HG03432 (cell line): ENCODE data around the gene CNTNAP5.
"Not testable (repeated sequence)": the region's sequence is repeated elsewhere in the genome, so short reads cannot be mapped to it uniquely, and the experiment has no call there.

Experiments
- ATAC-seq: cut with Tn5 transposase; IDR thresholded peaks from one replicate; pipeline ENCODE4 v1.9.1; 2021; ENCODE audit warnings: mild to moderate bottlenecking, moderate library complexity; ENCODE audit not compliant: unreplicated experiment

Gene CNTNAP5

DNA sequence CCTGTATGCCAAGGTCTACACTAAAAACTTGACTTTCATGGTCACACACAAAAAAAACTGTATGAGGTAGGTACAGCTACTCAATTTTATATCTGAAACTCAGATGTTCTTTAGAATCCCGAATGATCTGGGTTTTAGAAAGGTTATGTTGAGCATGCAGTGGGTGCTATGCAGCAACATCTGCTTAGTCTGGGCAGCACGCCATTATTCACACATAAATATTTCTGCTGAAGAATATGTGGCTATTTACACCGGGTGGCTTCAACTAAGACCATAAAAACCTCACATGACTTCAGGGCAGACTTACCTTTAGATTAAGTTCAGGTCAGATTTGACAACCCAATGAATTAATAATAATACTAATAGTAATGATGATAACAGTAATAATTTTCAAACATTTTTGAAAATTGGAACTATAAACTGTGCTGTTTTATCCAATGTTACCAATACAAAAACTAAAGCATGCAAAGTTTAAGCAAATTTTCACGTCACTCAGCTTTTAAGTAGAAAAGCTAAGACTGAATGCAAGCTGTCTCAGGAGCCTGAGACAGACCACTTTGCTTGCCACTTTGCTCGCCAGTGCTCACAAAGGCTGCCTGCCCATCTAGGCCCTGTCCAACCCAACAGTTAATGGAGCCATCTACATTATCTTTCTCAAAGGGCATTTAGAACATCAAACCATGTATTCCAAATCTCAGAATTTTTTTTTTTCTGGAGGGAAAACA is 292.0 kb downstream of the CNTNAP5 start:
- no peak for ATAC-seq

DNA sequence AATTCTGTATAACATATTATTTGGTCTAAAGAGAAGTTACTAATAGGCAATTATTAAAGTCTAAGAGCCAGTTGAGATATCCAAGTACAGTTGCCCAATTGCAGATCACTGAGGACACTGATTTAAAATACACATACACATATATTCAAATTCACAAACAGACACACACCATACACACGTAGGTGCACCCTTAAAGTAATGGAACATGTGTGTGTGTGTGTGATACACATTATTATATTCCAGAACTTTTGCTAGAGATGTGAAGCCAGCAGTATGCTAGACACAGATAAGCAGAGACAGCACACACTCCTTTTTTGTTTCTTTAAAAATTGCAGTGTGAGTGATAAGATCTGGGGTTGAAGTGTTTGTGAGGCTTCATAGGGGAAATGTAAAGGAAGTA is 292.5 kb downstream of the CNTNAP5 start:
- ATAC-seq, result no peak

DNA sequence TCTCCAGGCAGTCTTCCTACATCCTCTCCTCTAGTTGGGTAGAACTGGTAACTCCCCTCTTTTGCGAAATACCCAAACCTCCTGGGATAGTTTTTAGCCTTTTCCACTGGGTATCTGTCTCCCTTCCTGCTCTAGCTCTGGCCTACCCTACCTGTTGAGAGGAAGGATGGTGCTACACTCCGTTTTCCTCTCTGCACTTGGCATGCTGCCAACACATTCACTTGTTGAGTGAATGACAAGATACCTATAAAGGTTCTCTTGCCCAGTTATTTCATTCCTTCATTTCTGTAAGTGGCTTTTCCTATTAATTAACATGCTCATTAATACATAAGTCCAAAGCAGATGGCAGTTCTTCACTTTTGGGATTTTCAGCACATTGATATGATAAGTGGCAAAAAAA is 293.8 kb downstream of the CNTNAP5 start:
- no peak for ATAC-seq

DNA sequence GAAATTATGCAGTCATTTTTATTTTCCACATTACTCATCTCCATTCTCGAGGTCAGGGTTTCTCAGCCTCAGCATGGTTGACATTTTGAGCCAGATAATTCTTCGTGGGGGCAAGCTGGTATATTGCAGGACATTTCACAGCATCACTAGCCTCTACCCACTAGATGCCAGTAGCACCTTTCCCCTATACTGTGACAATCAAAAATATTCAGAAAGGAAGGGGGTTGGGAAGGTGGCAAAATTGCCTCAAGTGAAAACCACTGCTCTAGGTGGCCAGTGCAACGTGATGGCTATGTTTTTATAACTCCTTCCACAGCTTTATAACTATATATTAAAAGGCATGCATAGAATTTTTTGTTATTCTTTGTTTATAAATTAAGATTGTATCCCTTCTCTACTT is 294.5 kb downstream of the CNTNAP5 start:
- ATAC-seq, result no peak

DNA sequence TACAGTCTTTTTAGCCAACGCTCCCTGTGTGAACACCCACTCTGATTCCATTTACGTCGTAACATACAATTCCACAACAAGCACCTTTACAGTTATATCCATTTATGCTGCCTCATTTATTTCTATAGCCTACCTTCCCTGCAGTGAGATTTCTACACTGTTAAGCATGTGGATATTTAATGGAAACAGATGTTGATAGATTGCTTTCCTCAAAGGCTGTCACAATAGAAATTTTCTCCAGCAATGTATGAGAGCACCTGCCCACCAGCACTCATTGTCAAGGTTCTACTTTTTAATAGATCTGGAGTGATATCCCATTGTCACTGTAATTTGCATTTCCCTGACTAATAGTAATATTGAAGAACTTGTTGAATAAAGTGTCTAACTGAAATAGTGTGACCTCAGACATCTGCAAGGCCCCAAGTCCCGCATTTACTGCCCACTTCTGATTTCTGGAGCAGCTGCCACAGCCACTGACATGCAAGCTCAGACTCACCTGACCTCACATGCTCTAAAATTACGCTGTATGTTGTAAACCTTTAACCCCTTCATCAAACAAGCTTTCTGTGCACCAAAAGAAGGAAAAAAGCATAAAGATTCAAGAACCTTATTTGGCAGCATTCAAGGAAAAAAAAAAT is 295.1 kb downstream of the CNTNAP5 start:
- ATAC-seq, result no peak

DNA sequence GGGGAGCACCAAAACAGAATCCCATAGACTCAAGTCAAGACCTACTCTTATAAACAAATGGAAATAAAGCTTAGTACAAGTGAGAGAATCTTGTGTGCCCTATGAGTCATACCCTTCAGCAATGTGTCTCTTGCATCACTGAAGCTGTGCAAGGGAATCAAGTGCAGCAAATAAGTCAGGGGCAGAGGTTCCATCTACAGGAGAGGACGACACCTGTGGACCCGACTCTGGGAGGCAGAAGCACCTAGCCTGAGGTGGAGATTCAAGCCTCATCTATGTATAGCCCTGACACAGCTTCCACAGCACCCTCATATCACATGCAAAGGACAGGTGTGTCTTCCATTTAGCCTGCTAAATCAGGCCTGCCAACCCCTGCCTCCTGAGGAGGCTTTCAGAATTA is 298.2 kb downstream of the CNTNAP5 start:
- ATAC-seq, result no peak

DNA sequence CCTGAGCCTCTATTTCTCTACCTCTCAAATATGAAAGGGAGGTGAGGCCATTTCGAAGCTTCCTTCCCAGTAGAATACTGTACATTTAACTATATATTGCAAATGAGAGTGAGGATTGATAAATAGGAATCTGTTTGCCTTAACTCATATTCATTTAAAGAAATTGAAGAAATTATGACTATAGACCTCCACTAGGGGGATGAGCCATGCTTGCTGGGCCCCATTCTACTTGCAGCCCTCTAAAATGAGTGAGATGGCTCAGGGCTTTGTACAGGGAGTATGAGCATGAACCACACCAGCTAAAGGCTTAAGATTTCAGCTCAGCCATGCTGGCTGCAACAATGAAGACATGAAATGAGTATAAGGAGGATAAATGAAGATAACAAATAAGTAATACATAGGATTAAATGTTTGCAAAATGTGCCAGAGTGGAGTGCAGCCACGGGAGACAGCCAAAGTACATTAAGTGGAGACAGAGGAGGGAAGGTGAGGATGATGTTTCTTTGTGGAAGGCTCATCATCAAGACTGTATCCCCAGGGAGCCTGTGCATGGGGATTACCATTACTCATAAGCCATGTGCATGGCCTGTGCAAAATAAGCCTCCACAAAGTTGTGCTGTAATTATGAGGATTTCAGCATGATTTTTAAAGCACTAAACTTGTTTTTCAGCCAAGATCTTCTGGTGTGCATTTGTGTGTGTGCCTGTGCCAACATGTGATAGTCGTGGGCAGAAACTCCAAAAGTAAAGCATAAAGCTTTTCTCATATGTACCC is 300.8 kb downstream of the CNTNAP5 start:
- no peak for ATAC-seq

DNA sequence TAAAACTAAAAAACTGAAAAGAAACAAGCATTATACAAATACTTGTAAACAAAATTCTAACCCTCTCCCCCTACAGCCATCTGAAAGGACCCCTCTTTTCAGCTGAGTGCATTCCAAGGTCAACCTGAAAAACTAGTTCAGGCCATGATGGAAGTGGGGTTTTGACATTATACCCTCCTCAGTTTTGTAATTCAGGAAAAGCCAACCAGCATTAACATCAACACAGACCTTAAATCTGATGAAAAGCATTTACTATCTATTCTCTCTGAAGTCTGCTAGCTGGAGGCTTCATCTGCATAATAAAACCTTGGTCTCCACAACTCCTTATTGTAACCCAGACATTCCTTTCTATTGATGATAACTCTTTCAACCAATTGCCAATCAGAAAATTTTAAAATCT is 302.2 kb downstream of the CNTNAP5 start:
- no peak for ATAC-seq

DNA sequence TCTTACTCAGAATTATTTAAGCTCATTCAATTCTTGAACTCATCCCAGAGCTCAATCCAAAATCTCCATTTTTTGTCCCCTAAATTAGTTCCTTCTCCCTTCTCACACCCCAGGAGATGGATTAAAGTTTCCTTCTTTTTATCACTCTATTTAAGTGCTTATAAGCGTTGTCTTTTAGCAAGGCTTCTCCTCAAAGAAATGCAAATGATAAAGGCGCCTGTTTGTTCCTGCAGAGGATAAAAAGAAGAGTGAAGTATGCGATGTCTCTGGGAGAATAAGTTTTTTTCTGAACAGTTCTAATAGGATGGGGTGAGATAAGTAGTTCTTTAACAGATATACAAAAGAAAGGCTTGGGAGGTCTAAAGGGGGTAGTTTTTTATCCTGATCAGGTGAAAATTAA is 303.3 kb downstream of the CNTNAP5 start:
- ATAC-seq, result no peak

DNA sequence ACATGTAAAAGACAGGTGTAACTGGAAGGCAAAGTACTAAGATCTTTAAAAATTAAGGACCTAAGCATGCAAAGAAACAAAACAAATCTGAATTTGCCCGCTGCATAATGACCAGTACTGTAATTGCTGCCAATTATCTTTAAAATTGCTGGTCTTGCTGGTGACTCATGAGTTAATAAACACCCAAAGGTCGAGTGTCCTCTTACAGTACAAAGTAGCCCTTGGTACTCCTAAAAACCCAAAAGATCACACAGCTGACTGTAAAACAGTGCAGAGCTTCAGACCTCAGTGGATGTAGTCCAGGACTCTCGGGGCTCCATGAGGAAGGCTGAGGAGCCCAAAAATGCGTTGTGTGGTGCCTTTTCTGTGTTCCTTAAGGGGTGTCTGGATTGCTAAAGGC is 308.7 kb downstream of the CNTNAP5 start:
- no peak for ATAC-seq

DNA sequence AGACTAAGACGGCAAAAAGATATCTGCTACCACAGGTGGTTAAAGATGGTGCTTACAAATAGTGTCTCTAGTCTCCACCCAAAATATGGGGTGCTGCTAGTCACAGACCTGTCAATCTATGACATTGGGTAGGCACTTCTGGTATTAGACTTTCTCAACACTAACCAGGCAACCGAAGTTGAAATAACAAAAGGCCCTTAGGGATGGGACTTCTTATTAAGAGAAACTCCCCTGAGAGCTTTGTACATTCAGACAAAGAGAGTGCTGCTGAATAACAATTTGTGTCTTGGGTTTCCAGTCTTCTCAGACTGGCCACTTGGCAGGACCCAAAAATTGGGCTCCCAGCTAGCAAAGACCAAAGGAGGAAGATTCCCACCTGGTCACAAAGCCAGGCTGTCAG is 310.0 kb downstream of the CNTNAP5 start:
- ATAC-seq, result no peak

DNA sequence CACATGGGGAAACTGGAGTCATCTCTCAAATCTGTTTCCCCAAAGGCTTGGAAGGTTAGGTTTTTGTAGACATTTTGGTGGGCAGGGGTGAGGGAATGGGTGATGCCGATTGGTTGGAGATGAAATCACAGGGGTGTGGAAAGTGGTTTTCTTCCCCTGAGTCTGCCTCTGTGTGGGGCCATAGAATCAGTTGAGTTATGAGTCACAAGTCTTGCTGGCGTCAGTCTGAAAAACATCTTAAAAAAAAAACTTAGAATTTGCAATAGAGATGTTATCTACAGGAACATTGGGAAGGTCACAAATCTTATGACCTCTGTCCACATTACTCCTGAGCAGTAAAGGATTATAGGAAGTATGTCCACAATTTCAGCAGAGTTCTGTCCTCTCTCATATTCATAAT is 314.6 kb downstream of the CNTNAP5 start:
- ATAC-seq, result no peak

DNA sequence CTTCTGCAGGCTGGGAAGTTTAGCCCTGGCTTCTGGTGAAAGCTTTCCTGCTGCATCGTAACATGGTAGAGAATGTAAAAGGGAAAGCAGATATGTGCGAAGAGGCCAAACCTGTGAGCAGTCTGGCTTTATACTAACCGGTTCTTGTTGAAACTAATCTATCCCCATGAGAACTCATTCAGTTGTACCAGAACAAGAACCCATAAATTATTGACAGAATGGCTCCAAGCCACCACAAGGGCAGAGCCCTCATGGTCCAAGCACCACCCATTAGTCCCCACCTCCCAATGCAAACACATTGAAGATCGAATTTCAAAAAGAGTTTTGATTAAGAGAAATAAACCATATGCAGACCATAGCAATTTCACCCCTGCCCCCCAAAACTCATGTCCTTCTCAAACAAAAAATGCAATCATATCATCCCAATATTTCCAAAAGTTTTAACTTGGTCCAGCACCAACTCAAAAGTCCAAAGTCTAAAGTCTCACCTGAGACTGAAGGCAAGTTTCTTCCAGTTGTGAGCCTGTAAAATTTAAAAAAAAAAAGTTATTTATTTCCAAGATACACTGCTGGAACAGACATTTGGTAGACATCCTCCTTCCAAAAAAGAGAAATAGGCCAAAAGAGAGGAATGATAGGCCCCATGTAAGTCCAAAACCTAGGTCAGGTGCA is 318.9 kb downstream of the CNTNAP5 start:
- no peak for ATAC-seq

DNA sequence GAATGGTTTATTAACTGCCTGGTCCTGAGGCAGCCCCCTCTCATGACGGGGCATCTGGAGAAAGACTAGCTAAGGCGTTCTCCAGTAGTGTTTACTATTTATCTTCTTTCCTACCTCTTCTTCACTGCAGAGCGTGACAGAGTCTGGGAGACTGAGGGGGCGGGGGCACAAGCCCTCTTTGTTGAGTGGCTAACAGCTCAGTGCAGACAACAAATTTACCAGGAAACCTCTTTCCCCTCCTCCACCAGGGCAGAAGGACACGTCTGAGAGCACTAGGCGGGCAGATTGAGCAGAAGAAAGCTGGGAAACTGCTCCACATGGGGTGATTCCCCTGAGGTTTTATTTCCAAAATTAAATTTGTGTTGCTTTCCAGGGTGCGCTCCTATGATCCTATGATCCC is 322.1 kb downstream of the CNTNAP5 start:
- no peak for ATAC-seq

DNA sequence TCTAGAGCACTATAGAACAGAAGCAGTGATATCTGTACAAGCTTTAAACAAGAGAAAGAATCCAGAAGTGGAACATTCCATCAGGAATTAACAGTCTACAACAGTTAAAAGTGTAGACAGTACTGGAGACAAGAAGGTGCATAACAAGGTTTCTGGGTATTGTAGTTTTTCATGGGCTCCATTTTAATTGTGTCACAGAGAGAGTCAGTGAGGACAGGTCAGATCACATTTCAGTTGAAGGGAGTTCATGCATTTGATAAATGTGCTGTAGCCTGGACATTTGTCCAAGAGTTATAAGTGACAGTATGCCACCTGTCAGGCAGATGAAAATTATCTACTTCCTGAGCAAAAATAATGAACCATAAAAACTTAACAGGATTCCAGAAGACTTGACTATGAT is 328.6 kb downstream of the CNTNAP5 start:
- ATAC-seq, result no peak

DNA sequence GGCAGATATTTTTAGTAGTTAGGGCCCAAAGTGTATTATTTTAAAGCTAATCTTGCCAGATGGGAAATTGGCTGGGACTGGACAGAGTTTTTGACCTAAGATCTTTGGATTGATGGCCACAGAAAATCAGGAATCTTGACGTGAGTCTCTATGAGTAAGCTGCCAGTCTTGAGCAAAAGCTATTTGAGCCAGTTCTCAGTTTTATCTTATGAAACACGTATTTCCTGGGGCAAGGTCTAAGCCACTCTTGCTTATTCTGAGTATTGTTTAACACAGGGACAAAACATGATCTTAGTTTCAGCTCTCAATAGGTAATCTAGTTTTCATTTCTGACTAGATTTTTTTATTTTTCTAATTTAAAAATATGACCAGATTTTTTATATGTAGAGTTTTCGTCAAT is 329.4 kb downstream of the CNTNAP5 start:
- no peak for ATAC-seq

DNA sequence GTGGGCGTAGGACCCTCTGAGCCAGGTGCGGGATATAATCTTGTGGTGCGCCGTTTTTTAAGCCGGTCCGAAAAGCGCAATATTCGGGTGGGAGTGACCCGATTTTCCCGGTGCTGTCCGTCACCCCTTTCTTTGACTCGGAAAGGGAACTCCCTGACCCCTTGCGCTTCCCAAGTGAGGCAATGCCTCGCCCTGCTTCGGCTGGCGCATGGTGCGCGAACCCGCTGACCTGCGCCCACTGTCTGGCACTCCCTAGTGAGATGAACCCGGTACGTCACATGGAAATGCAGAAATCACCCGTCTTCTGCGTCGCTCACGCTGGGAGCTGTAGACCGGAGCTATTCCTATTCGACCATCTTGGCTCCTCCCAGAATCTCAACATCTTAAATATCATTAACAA is 336.9 kb downstream of the CNTNAP5 start:
- ATAC-seq, result not testable (repeated sequence)

DNA sequence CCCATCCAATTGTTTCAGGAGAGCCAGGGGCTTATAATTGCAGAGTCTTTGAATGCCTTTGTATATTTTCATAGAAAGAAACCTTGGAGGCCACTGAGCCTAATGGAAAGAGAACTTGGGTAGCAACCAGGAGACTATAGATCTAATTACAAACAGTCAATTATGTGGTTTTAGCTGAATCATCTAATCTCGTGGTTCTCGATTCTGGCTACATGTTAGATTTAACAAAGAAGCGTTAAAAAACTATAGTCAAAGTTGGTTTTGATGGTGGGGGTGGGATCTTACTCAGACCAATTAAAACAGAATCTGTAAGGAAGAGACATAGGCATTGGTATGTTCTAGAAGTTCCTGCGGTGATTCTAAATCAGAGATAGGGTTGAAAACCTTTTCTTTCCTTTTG is 344.1 kb downstream of the CNTNAP5 start:
- no peak for ATAC-seq

DNA sequence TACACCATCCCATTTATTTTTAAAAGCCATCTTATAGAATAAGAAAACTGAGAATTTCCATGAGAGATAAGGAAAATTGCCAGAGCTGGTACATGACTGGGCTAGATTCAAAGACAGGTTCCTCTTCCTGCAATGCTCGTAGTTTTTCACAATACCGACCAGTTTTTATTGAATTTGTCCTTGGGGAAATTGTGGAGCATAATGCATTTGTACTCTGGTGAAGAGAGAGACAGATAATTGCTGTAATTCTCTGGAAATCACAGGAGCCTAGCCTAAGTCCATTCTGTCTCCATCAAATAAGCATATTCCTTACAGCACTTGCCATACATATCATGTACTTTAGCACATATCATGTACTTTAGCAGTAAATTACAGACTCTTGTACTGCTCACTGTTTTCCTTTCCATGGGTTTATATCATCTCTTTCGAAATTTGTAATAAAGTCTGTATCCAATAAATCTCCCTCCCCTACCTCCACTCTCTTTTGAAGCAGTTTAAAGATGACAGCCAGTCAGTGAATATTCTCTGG is 355.2 kb downstream of the CNTNAP5 start:
- no peak for ATAC-seq

DNA sequence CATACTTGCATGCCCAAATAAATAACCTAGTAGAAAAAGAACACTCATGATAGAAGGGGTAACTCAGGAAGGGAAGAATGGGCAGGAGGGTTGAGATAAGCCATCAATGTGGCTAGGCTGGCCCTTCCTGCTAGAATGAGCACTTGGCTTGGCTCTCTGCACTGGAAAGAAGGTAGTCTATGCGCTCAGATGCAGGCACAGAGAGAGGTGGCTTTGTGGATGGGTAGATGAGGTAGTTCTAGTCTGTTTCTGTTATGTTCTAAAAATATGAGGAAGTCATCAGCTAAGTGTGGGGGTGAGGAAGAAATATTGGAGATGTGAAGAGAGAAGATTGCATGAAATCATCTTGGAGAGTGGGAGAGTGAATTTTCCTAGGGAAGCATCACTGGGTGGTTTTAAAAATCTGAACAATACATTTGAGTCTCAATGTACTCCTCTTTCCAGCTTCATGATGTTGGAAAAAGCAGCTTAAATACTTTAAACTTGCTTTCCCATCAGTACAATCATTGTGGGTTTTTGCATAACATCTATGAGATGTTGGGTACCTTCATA is 357.1 kb downstream of the CNTNAP5 start:
- ATAC-seq, result no peak

DNA sequence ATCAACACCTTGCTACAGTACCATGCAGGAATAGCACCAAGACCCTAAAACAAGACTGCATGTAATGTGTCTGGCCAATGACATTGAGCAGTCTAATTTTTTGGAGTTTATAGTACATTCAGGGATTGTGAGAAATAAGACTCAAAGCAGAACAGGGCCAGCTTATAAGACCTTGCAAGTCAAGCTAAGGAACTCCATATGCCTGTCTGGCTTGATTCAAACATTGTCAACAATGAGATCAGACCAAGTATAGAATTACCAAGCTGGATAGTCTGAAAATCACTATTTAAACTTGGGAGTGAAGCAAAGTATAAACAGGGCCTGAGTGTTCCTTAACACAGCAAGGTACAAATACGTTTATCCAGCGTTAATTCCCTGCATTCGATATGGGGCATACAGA is 370.9 kb downstream of the CNTNAP5 start:
- ATAC-seq, result no peak
